ENCODE data around the gene SHC3. TPM values are rescaled to one million over a fixed set of nuclear protein-coding genes. Genes with fewer than 3 reads are reported as not detected.

SHC3 gene
- total RNA-seq, 2 experiments from 2014 or later = not detected

- ChIA-PET CTCF (no interaction called here), POLR2A (no interaction called here)
Measured at GRCh38 chr9:89048616-89049015, 130.0 kb downstream of the SHC3 start.

GRCh38 chr9:89047667-89048066, 131.0 kb downstream of the SHC3 start:
- DNase-seq = no peak
- ChIA-PET CTCF (no interaction called here), POLR2A (no interaction called here)
- Histone ChIP-seq H3K27ac (ENCODE audit: low read depth in 1 of 2, low read length in 2 of 2) (no peak overlapping the region), H3K36me3 (ENCODE audit: insufficient read depth, low read length) (no peaks in the 10 kb centered on the region), H3K9me3 (ENCODE audit: control insufficient read depth in 1 of 2, insufficient read depth in 1 of 2, low read length in 2 of 2) (no peaks in the 10 kb centered on the region), H3K4me1 (ENCODE audit: insufficient read depth, low read length) (no peaks in the 10 kb centered on the region), H3K4me3 (ENCODE audit: low read length) (no peak overlapping the region), H3K27me3 (ENCODE audit: control insufficient read depth in 1 of 2, insufficient read depth in 2 of 2, low read length in 2 of 2) (peaks cover 0 to 10% of the 10 kb centered on the region in 2 experiments)
- intact Hi-C loops (cut with DNase I, micrococcal nuclease) = no loop called here
- H3K36me3 Mint-ChIP-seq (ENCODE audit: low read depth) = no peaks in the 10 kb centered on the region
- H3K4me3 Mint-ChIP-seq = no peak overlapping the region
- no peak for TF ChIP-seq CTCF (IDR thresholded peaks at IDR 0.05)
- H3K9me3 Mint-ChIP-seq = no peaks in the 10 kb centered on the region
- no peaks in the 10 kb centered on the region for H3K4me1 Mint-ChIP-seq (ENCODE audit: low read depth)
- no peak overlapping the region for H3K27ac Mint-ChIP-seq
- ATAC-seq (ENCODE audit: poor library complexity) = no peak
- H3K27me3 Mint-ChIP-seq = peaks cover 30% of the 10 kb centered on the region

More at GRCh38 chr9:89048616-89049015, 130.0 kb downstream of the SHC3 start:
- Mint-ChIP-seq H3K4me1 (ENCODE audit: low read depth) (no peaks in the 10 kb centered on the region), H3K9me3 (no peaks in the 10 kb centered on the region), H3K36me3 (ENCODE audit: low read depth) (no peaks in the 10 kb centered on the region), H3K4me3 (no peak overlapping the region), H3K27me3 (peaks cover 30% of the 10 kb centered on the region), H3K27ac (no peak overlapping the region)
- no peak for TF ChIP-seq CTCF (IDR thresholded peaks at IDR 0.05)
- no peaks in the 10 kb centered on the region for H3K4me1 ChIP-seq (ENCODE audit: insufficient read depth, low read length)
- DNase-seq = no peak
- H3K27ac ChIP-seq (ENCODE audit: low read depth in 1 of 2, low read length in 2 of 2) = no peak overlapping the region
- H3K9me3 ChIP-seq (ENCODE audit: control insufficient read depth in 1 of 2, insufficient read depth in 1 of 2, low read length in 2 of 2) = no peaks in the 10 kb centered on the region
- no peak for ATAC-seq (ENCODE audit: poor library complexity)
- H3K27me3 ChIP-seq (ENCODE audit: control insufficient read depth in 1 of 2, insufficient read depth in 2 of 2, low read length in 2 of 2) = peaks cover 0 to 10% of the 10 kb centered on the region in 2 experiments
- H3K36me3 ChIP-seq (ENCODE audit: insufficient read depth, low read length) = no peaks in the 10 kb centered on the region
- intact Hi-C loops (cut with DNase I, micrococcal nuclease) = no loop called here
- H3K4me3 ChIP-seq (ENCODE audit: low read length) = no peak overlapping the region

- ATAC-seq (ENCODE audit: poor library complexity) = no peak
- H3K27ac ChIP-seq (ENCODE audit: low read depth in 1 of 2, low read length in 2 of 2) = no peak overlapping the region
- intact Hi-C loops (cut with DNase I, micrococcal nuclease) = no loop called here
- H3K9me3 ChIP-seq (ENCODE audit: control insufficient read depth in 1 of 2, insufficient read depth in 1 of 2, low read length in 2 of 2) = no peaks in the 10 kb centered on the region
- ChIA-PET POLR2A (no interaction called here), CTCF (no interaction called here)
- Mint-ChIP-seq H3K4me3 (no peak overlapping the region), H3K27ac (no peak overlapping the region), H3K9me3 (no peaks in the 10 kb centered on the region), H3K27me3 (peaks cover 30% of the 10 kb centered on the region), H3K4me1 (ENCODE audit: low read depth) (no peaks in the 10 kb centered on the region), H3K36me3 (ENCODE audit: low read depth) (no peaks in the 10 kb centered on the region)
- DNase-seq = no peak
- no peak for TF ChIP-seq CTCF (IDR thresholded peaks at IDR 0.05)
- no peaks in the 10 kb centered on the region for H3K4me1 ChIP-seq (ENCODE audit: insufficient read depth, low read length)
- no peak overlapping the region for H3K4me3 ChIP-seq (ENCODE audit: low read length)
- no peaks in the 10 kb centered on the region for H3K36me3 ChIP-seq (ENCODE audit: insufficient read depth, low read length)
- peaks cover 0 to 10% of the 10 kb centered on the region in 2 experiments for H3K27me3 ChIP-seq (ENCODE audit: control insufficient read depth in 1 of 2, insufficient read depth in 2 of 2, low read length in 2 of 2)
Measured at GRCh38 chr9:89046832-89047231, 131.8 kb downstream of the SHC3 start.

Measured in CD4-positive, alpha-beta T cell (primary cell).